ENCODE data around the gene VAPA.
"Not testable (repeated sequence)": the region's sequence is repeated elsewhere in the genome, so short reads cannot be mapped to it uniquely, and the experiment has no call there.

DNA sequence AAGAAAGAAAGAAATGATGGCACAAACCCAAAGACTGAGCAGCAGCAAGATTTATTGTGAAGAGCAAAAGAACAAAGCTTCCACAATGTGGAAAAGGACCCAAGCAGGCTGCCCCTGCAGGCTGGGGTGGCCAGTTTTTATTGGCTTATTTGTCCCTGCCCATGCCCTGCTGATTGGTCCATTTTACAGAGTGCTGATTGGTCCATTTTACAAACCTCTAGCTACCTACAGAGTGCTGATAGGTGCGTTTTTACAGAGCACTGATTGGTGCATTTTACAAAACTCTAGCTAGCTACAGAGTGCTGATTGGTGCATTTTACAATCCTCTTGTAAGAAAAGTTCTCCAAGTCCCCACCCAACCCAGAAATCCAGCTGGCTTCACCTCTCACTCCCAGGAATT lies 1.5 kb upstream of the VAPA start:
- TF ChIP-seq EZH2 (IDR thresholded peaks at IDR 0.05; ENCODE audit: low read length) = not testable (repeated sequence)
- TF ChIP-seq, protein P1, sequence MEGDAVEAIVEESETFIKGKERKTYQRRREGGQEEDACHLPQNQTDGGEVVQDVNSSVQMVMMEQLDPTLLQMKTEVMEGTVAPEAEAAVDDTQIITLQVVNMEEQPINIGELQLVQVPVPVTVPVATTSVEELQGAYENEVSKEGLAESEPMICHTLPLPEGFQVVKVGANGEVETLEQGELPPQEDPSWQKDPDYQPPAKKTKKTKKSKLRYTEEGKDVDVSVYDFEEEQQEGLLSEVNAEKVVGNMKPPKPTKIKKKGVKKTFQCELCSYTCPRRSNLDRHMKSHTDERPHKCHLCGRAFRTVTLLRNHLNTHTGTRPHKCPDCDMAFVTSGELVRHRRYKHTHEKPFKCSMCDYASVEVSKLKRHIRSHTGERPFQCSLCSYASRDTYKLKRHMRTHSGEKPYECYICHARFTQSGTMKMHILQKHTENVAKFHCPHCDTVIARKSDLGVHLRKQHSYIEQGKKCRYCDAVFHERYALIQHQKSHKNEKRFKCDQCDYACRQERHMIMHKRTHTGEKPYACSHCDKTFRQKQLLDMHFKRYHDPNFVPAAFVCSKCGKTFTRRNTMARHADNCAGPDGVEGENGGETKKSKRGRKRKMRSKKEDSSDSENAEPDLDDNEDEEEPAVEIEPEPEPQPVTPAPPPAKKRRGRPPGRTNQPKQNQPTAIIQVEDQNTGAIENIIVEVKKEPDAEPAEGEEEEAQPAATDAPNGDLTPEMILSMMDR (optimal IDR thresholded peaks at IDR 0.05 in 1 of 3, IDR thresholded peaks at IDR 0.05 in 1 of 3, conservative IDR thresholded peaks at IDR 0.05 in 1 of 3; ENCODE audit: extremely low read depth in 1 of 3, insufficient read depth in 2 of 3, low read length in 3 of 3) = not testable (repeated sequence)
